Osteocyte (in vitro differentiated cells): ENCODE measurements around the gene STRIP1. TPM values are rescaled to one million over a fixed set of nuclear protein-coding genes. Genes with fewer than 3 reads are reported as not detected.

Source experiments
- DNase-seq: peaks from one replicate; pipeline ENCODE4 v3.0.0; 2021; ENCODE audit warnings: mixed read lengths; ENCODE audit not compliant: unreplicated experiment; ENCODE audit errors: extremely low spot score
- H3K27ac Mint-ChIP-seq: one replicate; pipeline ENCODE4 v1.8.0; 2021; ENCODE audit warnings: mild to moderate bottlenecking, mixed read lengths; ENCODE audit not compliant: unreplicated experiment
- H3K27me3 Mint-ChIP-seq: one replicate; pipeline ENCODE4 v1.8.0; 2021; ENCODE audit warnings: mixed read lengths; ENCODE audit not compliant: unreplicated experiment
- H3K36me3 Mint-ChIP-seq: one replicate; pipeline ENCODE4 v1.8.0; 2021; ENCODE audit warnings: mixed read lengths; ENCODE audit not compliant: unreplicated experiment
- H3K4me1 Mint-ChIP-seq: one replicate; pipeline ENCODE4 v1.8.0; 2021; ENCODE audit warnings: mixed read lengths; ENCODE audit not compliant: unreplicated experiment
- H3K4me3 Mint-ChIP-seq: one replicate; pipeline ENCODE4 v1.8.0; 2021; ENCODE audit warnings: mild to moderate bottlenecking, moderate library complexity, mixed read lengths; ENCODE audit not compliant: unreplicated experiment
- H3K9me3 Mint-ChIP-seq: one replicate; pipeline ENCODE4 v1.8.0; 2021; ENCODE audit warnings: mixed read lengths; ENCODE audit not compliant: unreplicated experiment
- CTCF ChIP-seq: fragments of 200-600 bp; sonication (generic); IDR thresholded peaks from 2 replicates; pipeline ENCODE4 v1.5.0; 2021; ENCODE audit warnings: antibody characterized with exemption, mild to moderate bottlenecking, moderate library complexity
- total RNA-seq: library from RNA; stranded (reverse); gene quantifications from 2 replicates; pipeline ENCODE4 v1.2.1, GENCODE V29; 2021

STRIP1 gene
- total RNA-seq, 1 donor from 2014 or later, result 55.7 TPM

GRCh38 chr1:110008971-110009565 lies 25.4 kb upstream of the STRIP1 start:
- Mint-ChIP-seq H3K36me3 (peaks cover 20% of the 10 kb centered on the region), H3K4me1 (peaks cover 33% of the 10 kb centered on the region), H3K27ac (peak overlapping the region; percentile 35), H3K27me3 (no peaks in the 10 kb centered on the region), H3K4me3 (no peak overlapping the region), H3K9me3 (no peaks in the 10 kb centered on the region)
- no peak for DNase-seq
- no peak for TF ChIP-seq CTCF

- no peak for DNase-seq
- Mint-ChIP-seq H3K27me3 (no peaks in the 10 kb centered on the region), H3K4me1 (peaks cover 7% of the 10 kb centered on the region), H3K9me3 (no peaks in the 10 kb centered on the region), H3K27ac (peak overlapping the region; percentile 64), H3K36me3 (peaks cover 41% of the 10 kb centered on the region), H3K4me3 (no peak overlapping the region)
- peak; percentile 66 for TF ChIP-seq CTCF
Measured at GRCh38 chr1:110011527-110012041, 22.8 kb upstream of the STRIP1 start.

GRCh38 chr1:110012100-110012780 lies 22.2 kb upstream of the STRIP1 start:
- Mint-ChIP-seq H3K27ac (no peak overlapping the region), H3K36me3 (peaks cover 41% of the 10 kb centered on the region), H3K9me3 (no peaks in the 10 kb centered on the region), H3K4me3 (no peak overlapping the region), H3K27me3 (no peaks in the 10 kb centered on the region), H3K4me1 (peaks cover 5% of the 10 kb centered on the region)
- TF ChIP-seq CTCF, result no peak
- no peak for DNase-seq

- Mint-ChIP-seq H3K27ac (no peak overlapping the region), H3K27me3 (no peaks in the 10 kb centered on the region), H3K36me3 (peaks cover 62% of the 10 kb centered on the region), H3K4me3 (no peak overlapping the region), H3K9me3 (no peaks in the 10 kb centered on the region), H3K4me1 (peaks cover 16% of the 10 kb centered on the region)
- TF ChIP-seq CTCF, result no peak
- DNase-seq, result no peak
Measured at GRCh38 chr1:110017792-110018191, 16.6 kb upstream of the STRIP1 start.

GRCh38 chr1:110018396-110018795 lies 16.0 kb upstream of the STRIP1 start:
- Mint-ChIP-seq H3K4me1 (peaks cover 16% of the 10 kb centered on the region), H3K27me3 (no peaks in the 10 kb centered on the region), H3K27ac (no peak overlapping the region), H3K9me3 (no peaks in the 10 kb centered on the region), H3K36me3 (peaks cover 65% of the 10 kb centered on the region), H3K4me3 (no peak overlapping the region)
- no peak for DNase-seq
- TF ChIP-seq CTCF, result no peak
